EL (cell line): ENCODE measurements around the gene WFIKKN2.

Source experiments
- DNase-seq: peaks from one replicate; pipeline ENCODE4 v3.0.0-alpha.2; 2016

Gene WFIKKN2

GRCh38 chr17:50881182-50881581 is 45.8 kb downstream of the WFIKKN2 start:
- DNase-seq = no peak

GRCh38 chr17:50882851-50883250 is 47.5 kb downstream of the WFIKKN2 start:
- peak; percentile 74 for DNase-seq

DNA sequence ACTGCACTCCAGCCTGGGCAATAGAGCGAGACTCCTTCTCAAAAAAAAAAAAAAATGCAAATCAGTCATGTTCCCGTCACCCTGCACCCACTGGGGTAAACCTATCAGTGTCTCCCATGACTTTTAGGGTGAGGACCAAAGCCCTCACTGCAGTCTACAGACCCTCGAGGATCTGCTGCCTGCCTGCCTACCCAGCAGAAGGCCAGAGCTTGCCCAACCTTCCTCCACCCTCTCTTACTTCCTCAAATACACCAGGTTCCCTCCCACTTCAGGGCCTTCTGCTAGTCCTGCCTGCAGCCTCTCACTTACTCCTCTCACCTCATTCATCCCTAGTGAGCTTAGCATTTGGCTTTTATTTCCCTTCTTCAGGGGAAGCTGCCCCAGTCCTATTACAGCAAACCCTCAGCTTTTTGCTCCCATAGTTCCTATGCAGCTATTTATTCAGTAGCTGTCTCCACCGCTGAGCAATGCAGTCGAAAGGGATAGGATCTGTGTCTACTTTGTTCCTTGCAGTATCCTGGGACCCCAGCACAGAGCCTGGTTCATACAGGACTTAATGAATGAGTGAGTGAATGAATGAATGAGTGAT is 48.6 kb downstream of the WFIKKN2 start:
- no peak for DNase-seq

DNA sequence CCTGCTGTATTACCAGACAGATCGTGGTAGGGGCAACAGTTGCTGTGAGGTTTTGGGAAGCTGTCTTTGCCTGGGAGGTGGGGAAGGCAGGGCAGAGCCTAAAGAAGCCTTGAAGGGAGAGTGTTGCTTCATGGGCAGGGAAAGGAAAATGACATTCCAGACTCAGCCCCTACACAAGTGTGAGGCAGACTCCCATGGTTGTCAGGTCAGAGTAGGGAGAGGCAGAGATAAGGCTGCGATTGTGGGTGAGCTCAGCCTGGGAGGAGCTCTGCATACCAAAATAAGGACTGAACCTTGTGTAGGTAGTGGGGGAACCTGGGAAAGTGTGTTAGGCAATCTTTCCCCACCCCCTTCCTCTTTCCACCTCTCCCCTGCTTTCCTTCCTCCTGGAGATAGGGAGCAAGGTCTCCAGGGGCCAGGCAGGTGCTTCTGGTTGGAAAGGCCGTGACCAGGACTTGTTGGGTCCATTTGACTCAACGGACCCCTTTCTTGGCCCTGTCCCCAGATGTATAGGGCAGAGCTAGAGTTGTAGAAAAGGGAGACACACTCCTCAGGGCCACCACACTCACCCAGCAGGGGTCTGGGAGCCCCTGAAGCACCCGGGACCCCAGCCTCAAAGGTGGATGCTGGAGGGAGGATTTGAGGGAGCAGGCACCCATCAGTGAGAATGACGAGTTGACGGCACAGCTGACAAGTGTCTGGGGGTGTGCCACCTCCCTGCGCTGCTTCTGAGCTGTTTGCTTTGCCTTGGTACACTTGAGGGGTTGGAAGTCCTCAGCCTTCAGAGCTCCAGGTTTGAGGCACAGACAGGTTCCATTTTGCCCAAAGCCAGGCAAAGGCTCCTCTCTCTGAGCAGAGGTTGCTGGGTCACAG is 49.3 kb downstream of the WFIKKN2 start:
- DNase-seq = no peak

GRCh38 chr17:50887705-50888245 is 52.4 kb downstream of the WFIKKN2 start:
- DNase-seq = no peak

DNA sequence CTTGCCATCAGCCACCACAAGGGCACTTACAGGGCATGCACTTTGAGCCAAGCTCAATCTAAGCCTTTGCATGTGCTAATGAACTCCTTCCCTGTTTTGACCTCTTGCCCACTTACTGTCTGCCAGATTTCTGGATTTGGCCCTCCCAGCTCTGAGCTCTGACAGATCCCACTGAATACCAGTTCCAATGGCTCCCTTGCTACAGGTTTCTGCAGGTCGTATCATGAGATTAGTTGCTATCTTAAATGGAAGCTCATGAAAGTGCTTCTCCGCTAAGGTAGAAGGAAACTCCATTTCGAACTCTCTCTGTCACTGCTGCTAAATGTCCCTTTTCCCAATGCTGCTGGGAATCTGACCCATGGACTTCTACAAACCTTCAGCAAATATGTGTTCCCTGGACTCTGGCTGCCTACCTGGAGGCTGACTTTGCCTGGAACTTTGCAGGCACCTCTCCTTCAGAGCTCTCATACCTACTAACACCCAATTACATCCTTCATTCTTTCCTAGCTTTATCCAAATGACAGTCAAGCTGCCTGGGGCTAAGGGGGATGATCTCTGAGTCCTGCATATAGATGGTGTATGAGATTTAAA is 54.2 kb downstream of the WFIKKN2 start:
- no peak for DNase-seq

DNA sequence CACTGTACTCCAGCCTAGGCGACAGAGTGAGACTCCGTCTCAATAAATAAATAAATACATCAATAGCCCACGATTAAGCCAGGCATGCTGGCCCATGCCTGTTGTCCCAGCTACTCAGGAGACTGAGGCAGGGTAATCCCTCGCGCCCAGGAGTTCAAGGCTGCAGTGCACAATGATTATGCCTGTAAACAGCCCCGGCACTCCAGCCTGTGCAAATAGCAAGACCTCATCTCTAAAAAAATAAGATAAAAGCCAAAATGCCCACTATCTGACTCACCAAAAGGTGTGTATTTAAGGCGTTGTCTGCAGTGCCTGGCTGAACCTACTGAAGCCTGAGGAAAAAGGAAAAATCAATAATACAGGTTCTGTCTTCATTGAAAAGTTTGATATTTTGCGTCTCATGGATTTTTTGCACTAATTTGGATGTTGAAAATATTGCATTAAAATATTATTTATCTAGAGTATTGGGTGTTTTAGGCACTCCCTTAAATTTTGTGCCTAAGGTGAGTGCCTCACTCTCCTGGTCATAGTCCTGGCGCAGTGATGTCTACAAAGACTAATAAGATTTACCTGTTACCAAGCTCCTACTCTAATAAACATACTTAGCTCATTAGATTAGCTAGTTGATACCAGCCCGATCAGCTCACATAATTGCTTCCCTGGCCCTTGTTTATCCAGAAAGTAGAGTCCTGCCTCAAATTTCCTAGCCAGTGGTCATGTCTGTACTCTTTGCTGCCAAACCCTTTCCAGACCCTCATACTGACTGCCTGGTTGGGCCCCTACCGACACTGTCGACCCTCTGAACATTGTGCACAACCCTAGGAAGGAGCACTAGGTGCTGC is 55.5 kb downstream of the WFIKKN2 start:
- no peak for DNase-seq

DNA sequence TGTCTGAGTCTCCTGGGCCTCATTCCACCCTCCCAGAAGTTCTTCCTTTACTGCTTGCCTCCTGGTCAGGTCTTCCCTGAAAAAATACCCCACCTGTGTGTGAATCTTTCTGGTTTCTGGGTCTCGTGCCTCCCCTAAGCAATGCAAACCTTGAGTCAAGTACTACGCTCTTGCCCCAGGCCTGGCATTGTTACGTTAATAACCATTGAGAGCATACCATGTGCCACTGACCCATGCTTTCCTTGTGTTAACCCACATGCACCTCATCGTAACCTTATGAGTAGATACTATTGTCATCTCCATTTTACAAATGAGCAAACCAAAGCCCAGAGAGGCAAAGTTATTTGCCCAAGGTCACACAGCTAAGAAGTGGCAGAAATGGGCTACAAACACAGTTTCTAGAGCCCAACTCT is 56.2 kb downstream of the WFIKKN2 start:
- DNase-seq = no peak
